Hepatocyte (in vitro differentiated cells): ENCODE data around the gene DRAXIN. TPM values are rescaled to one million over a fixed set of nuclear protein-coding genes. Genes with fewer than 3 reads are reported as not detected.

Experiments
- DNase-seq: peaks from one replicate; pipeline ENCODE4 v3.0.0-alpha.2; 2016; ENCODE audit warnings: low spot score
- H2AFZ ChIP-seq: fragments of 200-600 bp; sonication (generic); 2 replicates; pipeline ENCODE4 v1.6.0; 2016; ENCODE audit warnings: antibody characterized with exemption, mild to moderate bottlenecking
- H3K27ac ChIP-seq: fragments of 200-600 bp; sonication (generic); 2 replicates; pipeline ENCODE4 v1.5.1; 2016; ENCODE audit warnings: mild to moderate bottlenecking
- H3K27me3 ChIP-seq: fragments of 200-600 bp; sonication (generic); 2 replicates; pipeline ENCODE4 v1.6.1; 2016
- H3K36me3 ChIP-seq: fragments of 200-600 bp; sonication (generic); replicated peaks from 2 replicates; pipeline ENCODE4 v1.5.1; 2016; ENCODE audit warnings: low read depth; ENCODE audit not compliant: insufficient read depth
- H3K4me1 ChIP-seq: fragments of 200-600 bp; sonication (generic); 2 replicates; pipeline ENCODE4 v1.5.1; 2016; ENCODE audit warnings: mild to moderate bottlenecking, moderate library complexity; ENCODE audit not compliant: insufficient read depth
- H3K4me2 ChIP-seq: fragments of 200-600 bp; sonication (generic); 2 replicates; pipeline ENCODE4 v1.6.0; 2016
- H3K4me3 ChIP-seq: fragments of 200-600 bp; sonication (generic); 2 replicates; pipeline ENCODE4 v1.5.1; 2016; ENCODE audit warnings: mild to moderate bottlenecking
- H3K79me2 ChIP-seq: fragments of 200-600 bp; sonication (generic); 2 replicates; pipeline ENCODE4 v1.6.0; 2017; ENCODE audit warnings: mild to moderate bottlenecking
- H3K9me2 ChIP-seq: fragments of 200-600 bp; sonication (generic); replicated peaks from 2 replicates; pipeline ENCODE4 v1.6.0; 2017; ENCODE audit warnings: mild to moderate bottlenecking; ENCODE audit not compliant: insufficient read depth
- H3K9me3 ChIP-seq: fragments of 200-600 bp; sonication (generic); 2 replicates; pipeline ENCODE4 v1.5.1; 2016; ENCODE audit warnings: low read depth, mild to moderate bottlenecking
- H4K20me1 ChIP-seq: fragments of 200-600 bp; sonication (generic); 2 replicates; pipeline ENCODE4 v1.6.0; 2016; ENCODE audit warnings: mild to moderate bottlenecking; ENCODE audit not compliant: insufficient read depth, poor library complexity, severe bottlenecking
- EZH2 ChIP-seq: fragments of 200-600 bp; sonication (generic); IDR thresholded peaks from 2 replicates; pipeline ENCODE4 v1.6.1; 2016; ENCODE audit warnings: antibody characterized with exemption, mild to moderate bottlenecking, borderline replicate concordance
- EZH2phosphoT487 ChIP-seq: fragments of 200-600 bp; sonication (generic); IDR thresholded peaks from one replicate; pipeline ENCODE4 v1.6.1; 2018; ENCODE audit warnings: antibody characterized with exemption, mild to moderate bottlenecking, low read depth, moderate library complexity; ENCODE audit not compliant: unreplicated experiment, severe bottlenecking
- WGBS: methylation state at CpG from one replicate; pipeline ENCODE4 v1.1.6; 2016; ENCODE audit warnings: low lambda C conversion rate; ENCODE audit errors: missing lambda C conversion rate; 5-methylcytosine and 5-hydroxymethylcytosine counted together
- polyA plus RNA-seq: library from polyadenylated mRNA; unstranded; fragments of >200 nt; fragmentation: Nextera tagmentation; extraction: Ambion mirVana; gene quantifications from 2 replicates; pipeline ENCODE4 v1.2.1, GENCODE V29; 2016
- total RNA-seq: library from RNA; depleted of rRNA; stranded (reverse); fragments of >200 nt; gene quantifications from 2 replicates; pipeline ENCODE4 v1.2.3, GENCODE V29; 2014
- TF ChIP-seq, protein P1 (sequence below): fragments of 200-600 bp; sonication (generic); IDR thresholded peaks from 2 replicates; pipeline ENCODE4 v1.5.1; 2016; ENCODE audit warnings: antibody characterized with exemption, mild to moderate bottlenecking; ENCODE audit not compliant: poor library complexity

The DRAXIN gene
- total and polyA plus RNA-seq, 2 experiments from 2014 or later, result 0.60 TPM; not detected in 1

DNA sequence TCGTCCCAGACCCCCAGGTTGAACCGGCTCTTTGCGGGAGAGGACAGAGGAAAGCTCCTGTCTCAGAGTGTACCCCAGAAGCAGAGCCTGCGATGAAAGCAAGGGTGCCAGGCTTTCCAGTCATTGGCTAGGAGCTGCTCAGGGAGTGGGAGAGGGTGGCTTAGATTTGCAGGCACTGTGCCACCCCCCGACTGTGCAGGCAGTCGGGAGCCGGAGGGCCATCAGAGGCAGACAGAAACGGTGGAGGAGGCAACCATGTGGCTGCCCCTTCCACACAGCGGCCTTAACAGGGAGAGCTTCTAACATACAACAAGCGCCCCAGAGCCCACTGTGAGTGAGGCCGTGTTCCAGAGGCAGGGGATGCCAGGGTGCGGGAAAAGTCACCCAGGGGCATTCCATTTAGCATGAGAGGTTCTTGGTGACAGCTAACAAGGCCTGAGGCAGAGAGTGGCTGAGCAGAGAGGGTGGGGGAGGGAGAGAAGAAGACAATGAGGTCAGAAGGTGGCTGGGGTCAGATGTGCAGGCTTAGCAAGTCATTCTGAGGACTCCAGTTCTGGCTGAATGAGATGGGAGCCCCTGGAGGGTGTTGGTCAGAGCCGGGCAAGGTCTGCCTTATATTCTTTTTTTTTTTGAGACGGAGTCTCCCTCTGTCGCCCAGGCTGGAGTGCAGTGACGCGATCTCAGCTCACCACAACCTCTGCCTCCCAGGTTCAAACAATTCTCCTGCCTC, 61.0 kb downstream of the DRAXIN start:
- Histone ChIP-seq H4K20me1 (no peaks in the 10 kb centered on the region), H3K36me3 (no peaks in the 10 kb centered on the region), H2AFZ (no peak overlapping the region), H3K9me2 (no peaks in the 10 kb centered on the region), H3K27me3 (no peaks in the 10 kb centered on the region), H3K4me1 (no peaks in the 10 kb centered on the region), H3K4me2 (no peak overlapping the region), H3K9me3 (no peaks in the 10 kb centered on the region), H3K4me3 (no peak overlapping the region), H3K79me2 (no peaks in the 10 kb centered on the region), H3K27ac (no peak overlapping the region)
- no peak for TF ChIP-seq EZH2phosphoT487
- TF ChIP-seq, protein P1, sequence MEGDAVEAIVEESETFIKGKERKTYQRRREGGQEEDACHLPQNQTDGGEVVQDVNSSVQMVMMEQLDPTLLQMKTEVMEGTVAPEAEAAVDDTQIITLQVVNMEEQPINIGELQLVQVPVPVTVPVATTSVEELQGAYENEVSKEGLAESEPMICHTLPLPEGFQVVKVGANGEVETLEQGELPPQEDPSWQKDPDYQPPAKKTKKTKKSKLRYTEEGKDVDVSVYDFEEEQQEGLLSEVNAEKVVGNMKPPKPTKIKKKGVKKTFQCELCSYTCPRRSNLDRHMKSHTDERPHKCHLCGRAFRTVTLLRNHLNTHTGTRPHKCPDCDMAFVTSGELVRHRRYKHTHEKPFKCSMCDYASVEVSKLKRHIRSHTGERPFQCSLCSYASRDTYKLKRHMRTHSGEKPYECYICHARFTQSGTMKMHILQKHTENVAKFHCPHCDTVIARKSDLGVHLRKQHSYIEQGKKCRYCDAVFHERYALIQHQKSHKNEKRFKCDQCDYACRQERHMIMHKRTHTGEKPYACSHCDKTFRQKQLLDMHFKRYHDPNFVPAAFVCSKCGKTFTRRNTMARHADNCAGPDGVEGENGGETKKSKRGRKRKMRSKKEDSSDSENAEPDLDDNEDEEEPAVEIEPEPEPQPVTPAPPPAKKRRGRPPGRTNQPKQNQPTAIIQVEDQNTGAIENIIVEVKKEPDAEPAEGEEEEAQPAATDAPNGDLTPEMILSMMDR, result no peak
- no peak for TF ChIP-seq EZH2
- WGBS, result 69% methylated on average over 16 of the region's 17 CpGs
- no peak for DNase-seq

DNA sequence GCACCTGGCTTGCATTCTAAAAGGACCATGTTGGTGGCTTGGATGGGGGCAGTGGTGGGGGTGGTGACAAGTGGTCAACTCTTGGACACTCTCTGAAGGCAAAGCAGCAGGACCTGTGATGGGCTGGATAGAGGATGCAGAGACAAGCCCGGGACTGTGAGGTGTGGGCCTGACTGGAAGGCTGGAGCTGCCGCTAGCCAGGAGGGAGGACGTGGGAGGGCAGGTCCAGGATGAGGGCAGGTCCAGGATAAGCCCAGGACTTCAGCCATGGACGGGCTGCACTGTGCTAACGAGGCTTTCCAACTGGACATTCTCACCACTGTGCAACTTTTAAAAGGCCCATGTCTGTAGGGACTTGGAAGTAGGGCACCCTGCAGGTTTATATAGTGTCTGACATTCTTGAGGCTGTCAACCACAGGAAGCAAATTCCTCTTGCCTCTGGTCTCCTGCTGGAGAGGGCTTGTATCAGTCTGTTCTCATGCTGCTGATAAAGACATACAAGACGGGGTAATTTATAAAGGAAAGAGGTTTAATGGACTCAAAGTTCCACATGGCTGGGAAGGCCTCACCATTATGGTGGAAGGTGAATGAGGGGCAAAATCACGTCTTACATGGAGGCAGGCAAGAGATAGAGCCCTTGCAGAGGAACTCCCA, 62.2 kb downstream of the DRAXIN start:
- H3K27me3 ChIP-seq, result no peaks in the 10 kb centered on the region
- H3K4me3 ChIP-seq, result no peak overlapping the region
- H3K4me2 ChIP-seq, result no peak overlapping the region
- H2AFZ ChIP-seq, result no peak overlapping the region
- TF ChIP-seq EZH2phosphoT487, result no peak
- no peak for TF ChIP-seq EZH2
- TF ChIP-seq, protein P1, result no peak
- no peaks in the 10 kb centered on the region for H3K9me2 ChIP-seq
- H3K9me3 ChIP-seq, result no peaks in the 10 kb centered on the region
- H3K79me2 ChIP-seq, result no peaks in the 10 kb centered on the region
- H3K4me1 ChIP-seq, result no peaks in the 10 kb centered on the region
- no peak overlapping the region for H3K27ac ChIP-seq
- no peaks in the 10 kb centered on the region for H3K36me3 ChIP-seq
- no peaks in the 10 kb centered on the region for H4K20me1 ChIP-seq
- DNase-seq, result no peak
- 65% methylated on average over 7 of the region's 7 CpGs for WGBS

DNA sequence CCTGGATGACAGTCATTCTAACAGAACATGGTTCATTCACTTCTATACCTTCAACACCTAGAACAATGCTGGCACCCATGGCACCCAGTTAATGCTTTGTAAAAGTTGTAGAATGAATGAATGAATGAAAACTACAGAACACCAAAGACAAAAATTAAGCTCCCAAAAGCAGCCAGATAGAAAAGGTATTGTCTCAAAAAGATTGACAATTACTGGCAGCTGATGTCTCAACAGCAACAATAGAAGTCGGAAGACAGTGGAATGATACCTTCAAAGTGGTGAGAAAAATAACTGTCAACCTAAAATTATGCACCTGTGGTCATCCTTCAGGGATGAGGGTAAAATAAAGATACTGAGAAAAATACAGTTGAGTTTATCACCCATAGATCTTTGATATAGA, 65.5 kb downstream of the DRAXIN start:
- Histone ChIP-seq H4K20me1 (no peaks in the 10 kb centered on the region), H3K79me2 (no peaks in the 10 kb centered on the region), H3K36me3 (no peaks in the 10 kb centered on the region), H3K9me3 (no peaks in the 10 kb centered on the region), H3K4me2 (no peak overlapping the region), H3K27ac (no peak overlapping the region), H3K27me3 (peaks cover 11% of the 10 kb centered on the region), H3K9me2 (no peaks in the 10 kb centered on the region), H3K4me1 (no peaks in the 10 kb centered on the region), H3K4me3 (no peak overlapping the region), H2AFZ (no peak overlapping the region)
- TF ChIP-seq, protein P1, result no peak
- no peak for DNase-seq
- 97% methylated on average over 1 of the region's 1 CpG for WGBS
